ENCODE results near the gene GDE1.

DNA sequence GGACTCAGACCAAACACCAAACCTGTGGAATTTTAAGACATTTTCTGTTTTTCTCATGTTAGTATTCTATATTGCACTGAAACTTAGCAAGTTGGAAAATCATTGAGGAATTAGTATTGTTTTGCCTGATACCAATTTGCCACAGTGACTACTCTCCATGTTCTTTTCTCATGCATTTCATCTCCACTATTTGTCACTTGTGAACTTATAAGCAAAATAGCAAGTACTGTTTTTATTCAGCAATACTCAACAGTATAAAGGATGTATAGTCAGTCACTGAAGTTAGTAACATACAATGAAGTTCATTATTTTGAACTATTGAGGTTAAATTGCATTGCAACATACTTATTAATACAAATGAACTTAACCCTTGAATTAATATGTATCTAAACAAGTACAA lies 27.8 kb upstream of the GDE1 start:
- TF ChIP-seq, protein P1, sequence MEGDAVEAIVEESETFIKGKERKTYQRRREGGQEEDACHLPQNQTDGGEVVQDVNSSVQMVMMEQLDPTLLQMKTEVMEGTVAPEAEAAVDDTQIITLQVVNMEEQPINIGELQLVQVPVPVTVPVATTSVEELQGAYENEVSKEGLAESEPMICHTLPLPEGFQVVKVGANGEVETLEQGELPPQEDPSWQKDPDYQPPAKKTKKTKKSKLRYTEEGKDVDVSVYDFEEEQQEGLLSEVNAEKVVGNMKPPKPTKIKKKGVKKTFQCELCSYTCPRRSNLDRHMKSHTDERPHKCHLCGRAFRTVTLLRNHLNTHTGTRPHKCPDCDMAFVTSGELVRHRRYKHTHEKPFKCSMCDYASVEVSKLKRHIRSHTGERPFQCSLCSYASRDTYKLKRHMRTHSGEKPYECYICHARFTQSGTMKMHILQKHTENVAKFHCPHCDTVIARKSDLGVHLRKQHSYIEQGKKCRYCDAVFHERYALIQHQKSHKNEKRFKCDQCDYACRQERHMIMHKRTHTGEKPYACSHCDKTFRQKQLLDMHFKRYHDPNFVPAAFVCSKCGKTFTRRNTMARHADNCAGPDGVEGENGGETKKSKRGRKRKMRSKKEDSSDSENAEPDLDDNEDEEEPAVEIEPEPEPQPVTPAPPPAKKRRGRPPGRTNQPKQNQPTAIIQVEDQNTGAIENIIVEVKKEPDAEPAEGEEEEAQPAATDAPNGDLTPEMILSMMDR (conservative IDR thresholded peaks at IDR 0.05 in 1 of 2, IDR thresholded peaks at IDR 0.05 in 1 of 2; ENCODE audit: low read depth in 1 of 2, low read length in 2 of 2): no peak
- TF ChIP-seq EZH2 (IDR thresholded peaks at IDR 0.05; ENCODE audit: low read length, missing control alignments): no peak

Measured in fibroblast of lung (primary cell).